Neural progenitor cell (in vitro differentiated cells): ENCODE data around the gene BLOC1S3. TPM values are rescaled to one million over a fixed set of nuclear protein-coding genes. Genes with fewer than 3 reads are reported as not detected.

Source experiments
- DNase-seq: peaks from one replicate; pipeline ENCODE4 v3.0.0-alpha.2; 2016; ENCODE audit warnings: low spot score
- H2AFZ ChIP-seq: fragments of 200-600 bp; sonication (generic); replicated peaks from 2 replicates; pipeline ENCODE4 v1.6.1; 2016; ENCODE audit warnings: antibody characterized with exemption
- H3F3A ChIP-seq: fragments of 200-600 bp; sonication (generic); 2 replicates; pipeline ENCODE4 v1.6.1; 2016; ENCODE audit warnings: antibody characterized with exemption, low read depth
- H3K27ac ChIP-seq: fragments of 200-600 bp; sonication (generic); 2 replicates; pipeline ENCODE4 v1.5.1; 2016; ENCODE audit warnings: mild to moderate bottlenecking
- H3K27me3 ChIP-seq: fragments of 200-600 bp; sonication (generic); 2 replicates; pipeline ENCODE4 v1.6.1; 2016; ENCODE audit warnings: mild to moderate bottlenecking, moderate library complexity
- H3K36me3 ChIP-seq: fragments of 200-600 bp; sonication (generic); 2 replicates; pipeline ENCODE4 v1.5.1; 2016
- H3K4me1 ChIP-seq: fragments of 200-600 bp; sonication (generic); 2 replicates; pipeline ENCODE4 v1.6.1; 2016; ENCODE audit warnings: mixed run types
- H3K4me2 ChIP-seq: fragments of 200-600 bp; sonication (generic); 2 replicates; pipeline ENCODE4 v1.6.1; 2016
- H3K4me3 ChIP-seq: fragments of 200-600 bp; sonication (generic); 2 replicates; pipeline ENCODE4 v1.5.1; 2016
- H3K79me2 ChIP-seq: fragments of 200-600 bp; sonication (generic); 2 replicates; pipeline ENCODE4 v1.6.1; 2016; ENCODE audit warnings: low read depth
- H3K9ac ChIP-seq: fragments of 200-600 bp; sonication (generic); 2 replicates; pipeline ENCODE4 v1.6.1; 2016
- H3K9me3 ChIP-seq: fragments of 200-600 bp; sonication (generic); 2 replicates; pipeline ENCODE4 v1.5.1; 2016; ENCODE audit warnings: low read depth
- H4K20me1 ChIP-seq: fragments of 200-600 bp; sonication (generic); 2 replicates; pipeline ENCODE4 v1.6.1; 2016; ENCODE audit warnings: low read depth
- H3K27ac Mint-ChIP-seq: 3 replicates; pipeline ENCODE4 v1.8.0; 2021; ENCODE audit warnings: mixed read lengths
- H3K27me3 Mint-ChIP-seq: 2 replicates; pipeline ENCODE4 v1.8.0; 2022; ENCODE audit warnings: low read depth, mild to moderate bottlenecking, inconsistent platforms, moderate library complexity, mixed read lengths; ENCODE audit not compliant: insufficient read depth
- H3K36me3 Mint-ChIP-seq: 3 replicates; pipeline ENCODE4 v1.8.0; 2021; ENCODE audit warnings: mixed read lengths
- H3K4me1 Mint-ChIP-seq: 3 replicates; pipeline ENCODE4 v1.8.0; 2021; ENCODE audit warnings: mixed read lengths
- H3K4me3 Mint-ChIP-seq: 3 replicates; pipeline ENCODE4 v1.8.0; 2021; ENCODE audit warnings: mild to moderate bottlenecking, moderate library complexity, mixed read lengths
- H3K9me3 Mint-ChIP-seq: 3 replicates; pipeline ENCODE4 v1.8.0; 2020; ENCODE audit warnings: mixed read lengths
- EZH2 ChIP-seq: fragments of 200-600 bp; sonication (generic); IDR thresholded peaks from 2 replicates; pipeline ENCODE4 v1.6.1; 2017; ENCODE audit warnings: antibody characterized with exemption, mild to moderate bottlenecking, moderate library complexity
- EZH2phosphoT487 ChIP-seq: fragments of 200-600 bp; sonication (generic); IDR thresholded peaks from 2 replicates; pipeline ENCODE4 v1.6.1; 2017; ENCODE audit warnings: antibody characterized with exemption
- total RNA-seq: library from RNA; depleted of rRNA; stranded (reverse); fragments of >200 nt; gene quantifications from 2 replicates; pipeline ENCODE4 v1.2.3, GENCODE V29; 2015; ENCODE audit warnings: low replicate concordance
- TF ChIP-seq, protein P1 (sequence below): fragments of 200-600 bp; sonication (generic); IDR thresholded peaks from 2 replicates; pipeline ENCODE4 v1.5.1; 2017; ENCODE audit warnings: antibody characterized with exemption, mild to moderate bottlenecking

Gene BLOC1S3
- total RNA-seq, 1 donor from 2014 or later = 2.0 TPM

DNA sequence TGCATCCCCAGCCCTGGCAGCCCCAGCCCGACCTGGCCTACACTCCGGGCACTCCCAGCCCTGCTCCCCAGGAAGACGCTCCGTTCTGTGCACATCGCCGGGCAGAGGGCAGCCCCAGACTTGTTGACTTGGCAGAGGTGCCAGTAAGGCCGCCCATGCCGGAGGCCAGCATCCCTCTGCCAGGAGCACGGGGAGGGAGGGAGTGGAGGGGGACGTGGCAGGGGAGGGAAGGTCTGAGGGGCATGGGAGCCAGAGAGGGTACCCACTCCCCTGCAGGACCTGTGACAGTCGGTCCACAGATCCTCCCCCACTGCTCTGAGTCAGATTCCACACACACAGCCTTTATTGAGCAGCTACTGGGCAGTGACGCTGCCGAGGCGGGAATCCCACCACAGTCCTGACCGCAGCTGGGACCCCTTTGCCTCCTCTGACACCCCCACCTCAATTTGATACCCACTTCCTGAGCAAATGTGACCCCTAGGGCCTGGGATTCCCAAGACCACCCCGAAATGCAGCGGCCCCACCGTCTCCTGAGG, 15.9 kb upstream of the BLOC1S3 start:
- Mint-ChIP-seq H3K9me3 (no peaks in the 10 kb centered on the region), H3K4me1 (peaks cover 9% of the 10 kb centered on the region), H3K4me3 (no peak overlapping the region), H3K27me3 (peaks cover 4% of the 10 kb centered on the region), H3K27ac (no peak overlapping the region), H3K36me3 (no peaks in the 10 kb centered on the region)
- DNase-seq = no peak
- H3K4me1 ChIP-seq = no peaks in the 10 kb centered on the region
- no peak overlapping the region for H3K4me3 ChIP-seq
- no peaks in the 10 kb centered on the region for H3K9me3 ChIP-seq
- TF ChIP-seq EZH2 (no peak), EZH2phosphoT487 (no peak)
- TF ChIP-seq, protein P1, sequence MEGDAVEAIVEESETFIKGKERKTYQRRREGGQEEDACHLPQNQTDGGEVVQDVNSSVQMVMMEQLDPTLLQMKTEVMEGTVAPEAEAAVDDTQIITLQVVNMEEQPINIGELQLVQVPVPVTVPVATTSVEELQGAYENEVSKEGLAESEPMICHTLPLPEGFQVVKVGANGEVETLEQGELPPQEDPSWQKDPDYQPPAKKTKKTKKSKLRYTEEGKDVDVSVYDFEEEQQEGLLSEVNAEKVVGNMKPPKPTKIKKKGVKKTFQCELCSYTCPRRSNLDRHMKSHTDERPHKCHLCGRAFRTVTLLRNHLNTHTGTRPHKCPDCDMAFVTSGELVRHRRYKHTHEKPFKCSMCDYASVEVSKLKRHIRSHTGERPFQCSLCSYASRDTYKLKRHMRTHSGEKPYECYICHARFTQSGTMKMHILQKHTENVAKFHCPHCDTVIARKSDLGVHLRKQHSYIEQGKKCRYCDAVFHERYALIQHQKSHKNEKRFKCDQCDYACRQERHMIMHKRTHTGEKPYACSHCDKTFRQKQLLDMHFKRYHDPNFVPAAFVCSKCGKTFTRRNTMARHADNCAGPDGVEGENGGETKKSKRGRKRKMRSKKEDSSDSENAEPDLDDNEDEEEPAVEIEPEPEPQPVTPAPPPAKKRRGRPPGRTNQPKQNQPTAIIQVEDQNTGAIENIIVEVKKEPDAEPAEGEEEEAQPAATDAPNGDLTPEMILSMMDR = no peak
- no peak overlapping the region for H3K9ac ChIP-seq
- peaks cover 19% of the 10 kb centered on the region for H4K20me1 ChIP-seq
- no peaks in the 10 kb centered on the region for H3F3A ChIP-seq
- no peak overlapping the region for H3K27ac ChIP-seq
- peaks cover 20% of the 10 kb centered on the region for H3K27me3 ChIP-seq
- H2AFZ ChIP-seq = no peak overlapping the region
- no peaks in the 10 kb centered on the region for H3K36me3 ChIP-seq
- no peak overlapping the region for H3K4me2 ChIP-seq
- no peaks in the 10 kb centered on the region for H3K79me2 ChIP-seq

DNA sequence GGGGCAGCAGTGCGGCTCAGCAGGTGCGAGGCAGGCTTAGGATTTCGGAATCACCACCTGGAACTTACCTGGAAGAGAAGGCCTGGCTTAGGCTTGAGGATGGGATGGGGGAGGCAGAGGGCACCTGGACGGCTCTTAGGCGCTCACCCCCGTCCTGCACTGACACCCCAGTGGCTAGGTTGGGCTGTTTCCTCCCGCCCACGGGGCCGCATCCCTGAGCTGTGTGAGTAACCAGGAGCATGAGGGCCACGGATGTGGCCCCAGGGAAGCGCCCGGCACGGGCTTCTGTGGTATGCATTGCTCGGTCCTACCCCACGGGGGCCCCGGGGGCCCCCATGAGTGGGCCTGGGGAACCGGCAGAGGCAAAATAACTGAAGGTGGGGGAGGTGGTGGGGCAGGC, 15.4 kb upstream of the BLOC1S3 start:
- Mint-ChIP-seq H3K9me3 (no peaks in the 10 kb centered on the region), H3K27me3 (peaks cover 2% of the 10 kb centered on the region), H3K27ac (no peak overlapping the region), H3K4me1 (peaks cover 9% of the 10 kb centered on the region), H3K4me3 (no peak overlapping the region), H3K36me3 (no peaks in the 10 kb centered on the region)
- no peak overlapping the region for H3K4me3 ChIP-seq
- no peak overlapping the region for H3K9ac ChIP-seq
- H3K27ac ChIP-seq = no peak overlapping the region
- H3F3A ChIP-seq = no peaks in the 10 kb centered on the region
- H3K27me3 ChIP-seq = peaks cover 18% of the 10 kb centered on the region
- no peak overlapping the region for H2AFZ ChIP-seq
- TF ChIP-seq EZH2 = no peak
- TF ChIP-seq, protein P1 = no peak
- TF ChIP-seq EZH2phosphoT487 = no peak
- H3K4me1 ChIP-seq = no peaks in the 10 kb centered on the region
- peaks cover 19% of the 10 kb centered on the region for H4K20me1 ChIP-seq
- DNase-seq = no peak
- H3K36me3 ChIP-seq = no peaks in the 10 kb centered on the region
- no peak overlapping the region for H3K4me2 ChIP-seq
- H3K9me3 ChIP-seq = no peaks in the 10 kb centered on the region
- no peaks in the 10 kb centered on the region for H3K79me2 ChIP-seq

DNA sequence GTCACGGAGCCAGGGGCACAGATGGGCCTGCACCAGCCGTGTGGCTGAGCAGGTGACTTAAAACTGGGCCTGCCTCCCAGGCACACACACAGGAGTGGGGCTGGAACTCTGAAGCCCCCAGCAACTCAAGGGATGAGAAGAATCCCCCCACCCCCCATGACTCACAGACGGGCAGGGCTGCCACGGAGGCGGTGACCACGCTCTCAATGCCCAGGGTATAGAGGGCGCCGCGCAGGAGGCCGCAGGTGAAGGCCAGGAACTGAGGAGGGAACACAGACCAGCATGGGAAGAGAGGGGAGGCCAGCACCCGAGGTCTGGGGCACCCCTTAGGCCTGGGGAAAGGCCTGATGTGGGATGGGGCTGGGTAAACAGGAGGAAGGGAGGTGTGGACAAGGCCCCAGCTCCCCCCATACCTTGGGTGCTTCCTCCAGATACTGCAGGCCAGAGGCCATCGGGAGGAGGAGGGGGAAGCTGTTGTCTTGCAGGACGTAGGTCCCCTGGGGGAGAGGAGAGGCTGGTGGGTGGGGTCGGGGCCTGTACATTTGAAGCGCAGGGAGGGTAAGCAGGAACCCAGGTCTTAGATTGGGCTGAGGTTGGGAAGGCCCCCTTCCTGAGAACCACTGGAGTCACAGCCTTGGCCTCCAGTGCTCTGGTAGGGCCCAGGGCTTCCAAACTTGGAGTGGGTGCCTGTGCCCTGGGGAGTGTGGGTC, 14.7 kb upstream of the BLOC1S3 start:
- Histone ChIP-seq H3F3A (no peaks in the 10 kb centered on the region), H4K20me1 (peaks cover 19% of the 10 kb centered on the region), H3K4me2 (no peak overlapping the region), H3K4me3 (no peak overlapping the region), H3K27ac (no peak overlapping the region), H3K9ac (no peak overlapping the region), H2AFZ (no peak overlapping the region), H3K79me2 (no peaks in the 10 kb centered on the region), H3K36me3 (no peaks in the 10 kb centered on the region), H3K27me3 (peaks cover 18% of the 10 kb centered on the region), H3K9me3 (no peaks in the 10 kb centered on the region), H3K4me1 (no peaks in the 10 kb centered on the region)
- H3K36me3 Mint-ChIP-seq = no peaks in the 10 kb centered on the region
- TF ChIP-seq, protein P1 = no peak
- TF ChIP-seq EZH2phosphoT487 (no peak), EZH2 (no peak)
- peaks cover 9% of the 10 kb centered on the region for H3K4me1 Mint-ChIP-seq
- DNase-seq = no peak
- H3K4me3 Mint-ChIP-seq = no peak overlapping the region
- H3K27ac Mint-ChIP-seq = no peak overlapping the region
- no peaks in the 10 kb centered on the region for H3K27me3 Mint-ChIP-seq
- no peaks in the 10 kb centered on the region for H3K9me3 Mint-ChIP-seq
